ENCODE results near the gene LDLRAD3.

GRCh38 chr11:36011574-36011973 is 67.7 kb downstream of the LDLRAD3 start:
- TF ChIP-seq CTCF (IDR thresholded peaks at IDR 0.05) = no peak
- TF ChIP-seq POLR2A (IDR thresholded peaks at IDR 0.05) = no peak
